HUES6 (cell line): ENCODE data around the gene MAZ.

Experiments
- H3K27ac ChIP-seq: 2 replicates; pipeline ENCODE4 v1.7.0; 2013; ENCODE audit warnings: low read depth, mild to moderate bottlenecking, low read length, inconsistent platforms
- H3K27me3 ChIP-seq: 2 replicates; pipeline ENCODE4 v1.6.1; 2013; ENCODE audit warnings: low read length; ENCODE audit not compliant: control insufficient read depth, insufficient read depth
- H3K36me3 ChIP-seq: 2 replicates; pipeline ENCODE4 v1.6.1; 2013; ENCODE audit warnings: low read length; ENCODE audit not compliant: control insufficient read depth, insufficient read depth
- H3K4me1 ChIP-seq: 2 replicates; pipeline ENCODE4 v1.6.1; 2013; ENCODE audit warnings: low read length; ENCODE audit not compliant: control insufficient read depth, insufficient read depth
- H3K4me3 ChIP-seq: 2 replicates; pipeline ENCODE4 v1.5.1; 2013; ENCODE audit warnings: low read depth, low read length
- H3K9ac ChIP-seq: one replicate; pipeline ENCODE4 v1.6.1; 2013; ENCODE audit warnings: mild to moderate bottlenecking, low read length
- H3K9me3 ChIP-seq: 2 replicates; pipeline ENCODE4 v1.6.1; 2013; ENCODE audit warnings: low read depth, low read length; ENCODE audit not compliant: control insufficient read depth, insufficient read depth

Gene MAZ

DNA sequence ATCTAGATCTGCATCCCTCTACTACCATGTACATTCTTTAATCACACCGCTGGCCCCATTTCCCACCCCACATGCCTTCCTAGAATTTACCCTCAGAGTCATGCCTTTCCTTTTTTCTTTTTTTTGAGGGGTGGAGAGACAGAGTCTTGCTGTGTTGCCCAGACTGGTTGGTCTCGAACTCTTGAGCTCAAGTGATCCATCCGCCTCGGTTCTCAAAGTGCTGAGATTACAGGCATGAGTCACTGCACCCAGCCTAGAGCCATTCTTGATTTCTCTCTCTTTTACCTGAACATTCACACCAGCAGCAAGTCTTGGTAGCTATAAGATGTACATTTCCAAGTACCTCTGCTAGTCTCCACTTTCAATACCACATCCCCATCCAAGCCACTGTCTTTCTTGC lies 11.8 kb downstream of the MAZ start:
- Histone ChIP-seq H3K36me3 (peaks cover 31% of the 10 kb centered on the region), H3K4me1 (peaks cover 52% of the 10 kb centered on the region), H3K27me3 (no peaks in the 10 kb centered on the region), H3K27ac (no peak overlapping the region), H3K9me3 (no peaks in the 10 kb centered on the region), H3K4me3 (no peak overlapping the region), H3K9ac (no peak overlapping the region)

DNA sequence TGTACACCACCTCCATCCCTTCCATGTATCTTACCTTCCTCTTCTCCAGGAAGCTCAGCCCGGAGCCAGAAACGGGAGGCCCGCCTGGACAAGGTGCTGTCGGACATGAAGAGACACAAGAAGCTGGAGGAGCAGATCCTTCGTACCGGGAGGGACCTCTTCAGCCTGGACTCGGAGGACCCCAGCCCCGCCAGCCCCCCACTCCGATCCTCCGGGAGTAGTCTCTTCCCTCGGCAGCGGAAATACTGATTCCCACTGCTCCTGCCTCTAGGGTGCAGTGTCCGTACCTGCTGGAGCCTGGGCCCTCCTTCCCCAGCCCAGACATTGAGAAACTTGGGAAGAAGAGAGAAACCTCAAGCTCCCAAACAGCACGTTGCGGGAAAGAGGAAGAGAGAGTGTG lies 13.2 kb downstream of the MAZ start:
- Histone ChIP-seq H3K9me3 (no peaks in the 10 kb centered on the region), H3K36me3 (peaks cover 31% of the 10 kb centered on the region), H3K27me3 (no peaks in the 10 kb centered on the region), H3K4me1 (peaks cover 38% of the 10 kb centered on the region), H3K4me3 (no peak overlapping the region), H3K9ac (no peak overlapping the region), H3K27ac (no peak overlapping the region)

DNA sequence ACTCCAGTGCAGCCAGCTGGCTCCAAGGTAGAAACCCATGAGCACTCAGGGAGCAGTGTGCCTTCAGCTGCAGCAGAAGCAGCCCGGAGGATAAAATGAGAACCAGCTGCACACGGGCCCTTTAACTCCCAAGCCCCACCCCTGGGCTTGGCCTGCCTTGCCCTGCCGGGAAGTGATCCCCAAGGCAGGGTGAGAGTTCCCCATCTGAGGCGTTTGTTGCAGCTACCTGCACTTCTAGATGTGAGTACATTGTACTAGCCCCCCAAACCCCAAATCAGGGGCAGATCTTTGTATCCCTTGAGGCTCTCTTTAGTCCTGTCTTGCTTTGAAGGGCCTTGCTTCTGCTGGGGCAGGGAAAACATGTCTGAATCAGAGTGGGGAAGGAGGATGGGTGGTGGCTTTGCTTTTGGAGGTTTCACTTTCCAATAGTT lies 14.0 kb downstream of the MAZ start, which contains the start of gene MVP:
Gene MVP (plus strand): TSS at position 192 of the 431 bp plus-strand sequence. CDS start 10,088 bp downstream, outside the sequence.
- Histone ChIP-seq H3K27me3 (no peaks in the 10 kb centered on the region), H3K4me1 (peaks cover 35% of the 10 kb centered on the region), H3K9ac (no peak within 1 kb of the TSS), H3K36me3 (peaks cover 31% of the 10 kb centered on the region), H3K4me3 (no peak within 1 kb of the TSS), H3K9me3 (no peaks in the 10 kb centered on the region), H3K27ac (no peak within 1 kb of the TSS)

DNA sequence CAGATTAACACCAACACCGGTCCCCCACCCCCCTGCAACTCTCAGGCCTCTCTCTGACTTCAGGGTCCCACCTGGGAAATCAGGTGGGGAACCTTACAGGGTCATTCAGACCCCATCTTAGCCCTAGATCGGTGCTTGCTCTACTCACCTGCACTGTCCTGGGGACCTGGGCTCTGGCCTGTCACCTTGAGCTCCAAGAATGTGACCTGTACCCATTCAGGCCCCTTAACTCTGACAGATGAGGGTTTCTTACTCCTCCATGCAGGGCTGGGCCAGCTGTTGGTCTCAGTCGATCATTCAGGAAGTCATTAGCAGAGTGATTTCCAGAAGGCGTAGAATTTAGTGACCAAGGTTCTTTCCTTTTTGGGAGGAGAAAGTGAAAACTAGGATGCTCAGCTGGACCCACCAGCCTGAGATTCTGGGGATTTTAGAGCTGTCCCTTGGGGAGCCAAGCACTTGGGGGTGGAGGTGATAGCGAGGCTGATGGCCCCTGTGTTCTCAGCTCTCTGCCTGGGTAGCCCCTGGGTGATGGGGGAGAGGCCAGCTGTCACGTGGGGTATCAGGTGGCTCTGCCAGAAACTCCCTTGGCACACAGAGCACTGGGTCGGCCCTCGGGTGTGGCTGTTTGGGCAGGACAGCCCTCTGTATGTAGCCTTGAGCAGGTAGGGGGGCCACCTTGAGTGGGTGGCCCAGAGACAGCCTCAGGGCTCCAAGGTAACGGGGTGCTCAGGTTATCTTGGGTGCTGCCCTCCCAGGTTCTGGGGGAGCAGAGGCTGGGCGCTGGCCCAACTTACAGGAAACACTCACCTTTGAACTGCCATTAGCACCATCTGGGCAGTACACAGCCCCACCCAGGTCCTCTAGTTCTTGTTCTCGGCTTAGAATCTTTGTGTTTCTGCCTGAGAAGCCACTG lies 14.7 kb downstream of the MAZ start:
- H3K27ac ChIP-seq = no peak overlapping the region
- H3K36me3 ChIP-seq = peaks cover 31% of the 10 kb centered on the region
- H3K4me3 ChIP-seq = no peak overlapping the region
- H3K4me1 ChIP-seq = peaks cover 42% of the 10 kb centered on the region
- no peaks in the 10 kb centered on the region for H3K9me3 ChIP-seq
- no peaks in the 10 kb centered on the region for H3K27me3 ChIP-seq
- no peak overlapping the region for H3K9ac ChIP-seq

DNA sequence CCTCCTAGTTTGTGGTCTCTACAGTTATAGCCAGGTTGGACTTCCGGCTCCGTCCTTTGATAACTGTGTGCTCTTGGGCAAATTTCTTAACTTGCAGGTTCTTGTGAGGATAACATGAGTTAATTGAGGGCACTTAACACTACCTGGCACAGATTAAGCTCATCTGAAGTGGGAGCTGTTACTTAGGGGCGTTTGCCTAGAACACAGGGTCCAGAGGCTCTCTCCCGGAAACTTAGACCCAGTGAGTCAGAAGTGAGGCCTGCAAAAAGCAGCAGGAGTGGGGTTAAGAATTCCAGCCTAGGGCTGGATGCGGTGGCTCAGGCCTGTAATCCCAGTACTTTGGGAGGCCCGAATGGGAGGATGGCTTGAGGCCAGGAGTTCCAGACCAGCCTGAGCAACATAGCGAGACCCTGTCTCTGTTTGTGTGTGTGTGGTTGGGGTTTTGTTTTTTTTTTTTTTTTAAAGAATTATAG lies 15.3 kb downstream of the MAZ start:
- no peaks in the 10 kb centered on the region for H3K27me3 ChIP-seq
- H3K9me3 ChIP-seq = no peaks in the 10 kb centered on the region
- no peak overlapping the region for H3K4me3 ChIP-seq
- peaks cover 31% of the 10 kb centered on the region for H3K36me3 ChIP-seq
- peaks cover 44% of the 10 kb centered on the region for H3K4me1 ChIP-seq
- no peak overlapping the region for H3K9ac ChIP-seq
- H3K27ac ChIP-seq = no peak overlapping the region

DNA sequence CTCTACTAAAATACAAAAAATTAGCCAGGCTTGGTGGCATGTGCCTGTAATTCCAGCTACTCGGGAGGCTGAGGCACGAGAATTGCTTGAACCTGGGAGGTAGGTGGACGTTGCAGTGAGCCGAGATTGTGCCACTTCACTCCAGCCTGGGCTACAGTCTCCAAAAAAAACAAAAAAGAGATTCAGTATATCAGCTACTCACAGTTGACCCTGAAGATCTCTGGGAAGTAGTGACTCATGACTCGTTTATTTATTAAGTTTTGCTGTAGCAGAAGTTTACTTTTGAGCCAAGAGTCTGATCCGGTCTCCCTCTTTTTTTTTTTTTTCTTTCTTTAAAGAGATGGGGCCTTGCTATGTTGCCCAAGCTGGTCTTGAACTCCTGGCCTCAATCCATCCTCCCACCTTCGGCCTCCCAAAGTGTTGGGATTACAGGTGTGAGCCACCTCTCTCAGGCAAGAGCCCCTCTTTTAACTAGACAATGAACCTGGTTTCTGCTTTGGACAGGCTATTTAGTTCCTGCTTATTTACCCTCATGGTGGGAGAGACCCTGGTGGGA lies 18.3 kb downstream of the MAZ start:
- H3K4me3 ChIP-seq = no peak overlapping the region
- H3K27ac ChIP-seq = 0 out of 2 replicates have a peak overlapping the region, but pooled peaks have one; percentile 40
- H3K9me3 ChIP-seq = no peaks in the 10 kb centered on the region
- peaks cover 36% of the 10 kb centered on the region for H3K4me1 ChIP-seq
- H3K36me3 ChIP-seq = peaks cover 12% of the 10 kb centered on the region
- no peak overlapping the region for H3K9ac ChIP-seq
- H3K27me3 ChIP-seq = no peaks in the 10 kb centered on the region

DNA sequence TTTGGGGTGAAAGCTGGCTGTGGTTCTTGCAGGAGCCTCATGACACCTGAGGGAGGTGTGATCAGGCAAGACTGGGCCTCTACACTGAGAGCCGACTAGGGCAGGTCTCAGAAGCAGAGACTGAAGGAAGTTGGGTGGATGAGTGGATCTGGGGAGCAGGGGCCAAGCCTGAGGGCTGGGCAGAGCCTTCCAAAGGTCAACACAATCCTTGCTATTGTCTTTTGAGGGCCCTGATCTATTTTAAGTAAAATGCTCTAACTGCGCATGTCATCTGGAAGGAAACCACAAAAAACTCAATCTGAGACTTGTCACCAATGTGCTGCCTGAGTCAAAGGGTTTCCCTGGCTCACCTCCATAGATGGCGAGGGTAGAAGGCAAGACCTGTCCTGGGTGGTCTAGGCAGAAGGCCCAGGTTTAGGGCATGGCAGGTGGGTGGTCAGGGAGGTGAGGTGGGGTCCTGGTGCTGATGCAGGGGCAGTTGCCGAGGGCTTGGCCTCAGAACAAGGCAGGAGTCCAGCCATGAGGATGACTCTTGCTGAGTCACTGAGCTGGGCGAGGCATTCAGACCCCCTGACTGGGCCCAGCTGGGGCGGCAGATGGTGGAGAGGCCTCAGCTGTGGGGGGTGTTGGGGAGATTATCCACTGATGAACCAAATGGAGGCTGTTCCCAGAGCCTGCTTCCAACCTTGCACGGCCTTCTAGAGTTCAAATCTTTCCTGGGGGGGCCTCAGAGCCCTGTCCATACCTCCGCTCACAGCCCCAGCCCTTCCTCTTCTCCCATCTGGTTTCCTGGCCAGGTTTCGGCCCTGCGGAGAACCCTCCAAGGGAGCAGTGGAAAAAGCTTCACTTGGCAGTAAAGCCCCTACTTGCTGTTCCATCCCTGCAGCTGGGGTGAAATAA lies 19.1 kb downstream of the MAZ start:
- peaks cover 5% of the 10 kb centered on the region for H3K36me3 ChIP-seq
- H3K27ac ChIP-seq = peak overlapping the region; percentile 40; the same call in 1 of the 2 replicates
- H3K27me3 ChIP-seq = no peaks in the 10 kb centered on the region
- H3K9me3 ChIP-seq = no peaks in the 10 kb centered on the region
- peak overlapping the region; percentile 39 for H3K9ac ChIP-seq
- peaks cover 29% of the 10 kb centered on the region for H3K4me1 ChIP-seq
- no peak overlapping the region for H3K4me3 ChIP-seq

DNA sequence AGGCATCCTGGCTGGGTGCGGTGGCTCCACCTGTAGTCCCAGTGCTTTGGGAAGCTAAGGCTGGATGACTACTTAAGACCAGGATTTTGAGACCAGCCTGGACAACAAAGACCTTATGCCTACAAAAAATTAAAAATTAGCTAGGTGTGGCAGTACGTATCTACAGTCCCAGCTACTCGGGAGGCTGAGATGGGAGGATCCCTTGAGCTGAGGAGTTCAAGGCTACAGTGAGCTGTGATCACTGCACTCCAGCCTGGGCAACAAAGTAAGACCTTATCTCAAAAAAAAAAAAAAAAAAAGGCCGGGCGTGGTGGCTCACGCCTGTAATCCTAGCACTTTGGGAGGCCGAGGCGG lies 20.0 kb downstream of the MAZ start:
- Histone ChIP-seq H3K36me3 (no peaks in the 10 kb centered on the region), H3K9ac (no peak overlapping the region), H3K4me1 (peaks cover 22% of the 10 kb centered on the region), H3K9me3 (no peaks in the 10 kb centered on the region), H3K27ac (no peak overlapping the region), H3K27me3 (no peaks in the 10 kb centered on the region), H3K4me3 (no peak overlapping the region)

DNA sequence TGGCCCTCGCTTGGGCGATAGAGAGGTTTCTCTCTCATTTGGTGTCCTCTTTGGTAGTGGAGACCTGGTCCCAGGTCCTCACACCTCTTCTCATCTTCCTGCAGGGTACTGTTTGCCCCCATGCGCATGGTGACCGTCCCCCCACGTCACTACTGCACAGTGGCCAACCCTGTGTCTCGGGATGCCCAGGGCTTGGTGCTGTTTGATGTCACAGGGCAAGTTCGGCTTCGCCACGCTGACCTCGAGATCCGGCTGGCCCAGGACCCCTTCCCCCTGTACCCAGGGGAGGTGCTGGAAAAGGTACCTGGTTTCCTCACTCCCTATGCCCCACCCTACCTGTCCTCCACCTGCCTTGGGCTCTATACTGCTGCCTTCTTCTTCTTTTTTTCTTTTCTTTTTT lies 24.4 kb downstream of the MAZ start:
- no peaks in the 10 kb centered on the region for H3K9me3 ChIP-seq
- H3K9ac ChIP-seq = no peak overlapping the region
- no peak overlapping the region for H3K27ac ChIP-seq
- H3K4me1 ChIP-seq = peaks cover 4% of the 10 kb centered on the region; the same call in 1 of the 2 replicates
- H3K36me3 ChIP-seq = no peaks in the 10 kb centered on the region
- no peaks in the 10 kb centered on the region for H3K27me3 ChIP-seq
- H3K4me3 ChIP-seq = no peak overlapping the region

DNA sequence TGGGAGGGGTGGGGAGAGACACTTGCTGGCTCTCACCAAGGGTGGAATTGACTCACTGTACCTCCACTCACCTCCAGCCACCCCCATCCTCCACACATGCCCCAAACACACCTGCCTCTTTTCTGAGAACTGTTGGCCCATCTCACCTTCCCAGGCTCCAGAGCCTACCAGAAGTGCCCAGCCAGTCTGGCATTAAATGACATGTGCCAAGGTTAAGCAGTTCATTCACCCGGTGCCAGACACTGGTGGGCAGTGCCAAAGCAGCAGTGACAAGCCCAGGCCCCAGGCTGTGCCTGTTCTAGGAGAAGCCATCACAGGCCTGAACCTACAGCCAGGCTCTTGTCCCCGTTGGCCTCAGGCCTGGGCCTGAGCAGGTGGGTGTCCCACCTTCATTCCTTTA lies 25.2 kb downstream of the MAZ start:
- Histone ChIP-seq H3K9me3 (no peaks in the 10 kb centered on the region), H3K27me3 (no peaks in the 10 kb centered on the region), H3K36me3 (no peaks in the 10 kb centered on the region), H3K4me1 (no peaks in the 10 kb centered on the region), H3K27ac (no peak overlapping the region), H3K4me3 (no peak overlapping the region), H3K9ac (no peak overlapping the region)
